Stimulated activated memory B cell treated with anti-CD40 and anti-IgM and Interleukin-4, amounts not matched to agents 10 μg/mL and 1 μg/mL and 100 μg/mL, for 72 hours (primary cell): ENCODE data around the gene BNIP3.
A peak's percentile ranks its signal among the peaks of the same experiment; 100 is the strongest.

Experiments used
- ATAC-seq: fragments of 150-1000 bp; cut with Tn5 transposase; 2 replicates; pipeline ENCODE4 v1.10.0; 2021
- H3K27ac Mint-ChIP-seq: one replicate; pipeline ENCODE4 v1.8.0; 2022; ENCODE audit warnings: mild to moderate bottlenecking, mixed read lengths
- H3K27me3 Mint-ChIP-seq: one replicate; pipeline ENCODE4 v1.8.0; 2022; ENCODE audit warnings: mixed read lengths
- H3K36me3 Mint-ChIP-seq: one replicate; pipeline ENCODE4 v1.8.0; 2022; ENCODE audit warnings: mixed read lengths
- H3K4me1 Mint-ChIP-seq: one replicate; pipeline ENCODE4 v1.8.0; 2022; ENCODE audit warnings: mixed read lengths
- H3K4me3 Mint-ChIP-seq: one replicate; pipeline ENCODE4 v1.8.0; 2022; ENCODE audit warnings: mild to moderate bottlenecking, moderate library complexity, mixed read lengths
- H3K9me3 Mint-ChIP-seq: one replicate; pipeline ENCODE4 v1.8.0; 2022; ENCODE audit warnings: mixed read lengths

BNIP3 gene

GRCh38 chr10:131937836-131938235, 43.9 kb downstream of the BNIP3 start:
- Mint-ChIP-seq H3K27ac (no peak overlapping the region), H3K4me1 (peaks cover 6% of the 10 kb centered on the region), H3K9me3 (no peaks in the 10 kb centered on the region), H3K27me3 (no peaks in the 10 kb centered on the region), H3K36me3 (peaks cover 48% of the 10 kb centered on the region), H3K4me3 (no peak overlapping the region)
- ATAC-seq = no peak

- ATAC-seq = no peak
- no peaks in the 10 kb centered on the region for H3K27me3 Mint-ChIP-seq
- H3K27ac Mint-ChIP-seq = no peak overlapping the region
- peaks cover 47% of the 10 kb centered on the region for H3K36me3 Mint-ChIP-seq
- peaks cover 6% of the 10 kb centered on the region for H3K4me1 Mint-ChIP-seq
- H3K9me3 Mint-ChIP-seq = no peaks in the 10 kb centered on the region
- H3K4me3 Mint-ChIP-seq = no peak overlapping the region
Observed at GRCh38 chr10:131936736-131937135, 45.0 kb downstream of the BNIP3 start.

GRCh38 chr10:131936294-131936693, 45.4 kb downstream of the BNIP3 start:
- no peak overlapping the region for H3K4me3 Mint-ChIP-seq
- no peaks in the 10 kb centered on the region for H3K9me3 Mint-ChIP-seq
- no peaks in the 10 kb centered on the region for H3K27me3 Mint-ChIP-seq
- H3K36me3 Mint-ChIP-seq = peaks cover 42% of the 10 kb centered on the region
- no peak for ATAC-seq
- peaks cover 10% of the 10 kb centered on the region for H3K4me1 Mint-ChIP-seq
- no peak overlapping the region for H3K27ac Mint-ChIP-seq

DNA sequence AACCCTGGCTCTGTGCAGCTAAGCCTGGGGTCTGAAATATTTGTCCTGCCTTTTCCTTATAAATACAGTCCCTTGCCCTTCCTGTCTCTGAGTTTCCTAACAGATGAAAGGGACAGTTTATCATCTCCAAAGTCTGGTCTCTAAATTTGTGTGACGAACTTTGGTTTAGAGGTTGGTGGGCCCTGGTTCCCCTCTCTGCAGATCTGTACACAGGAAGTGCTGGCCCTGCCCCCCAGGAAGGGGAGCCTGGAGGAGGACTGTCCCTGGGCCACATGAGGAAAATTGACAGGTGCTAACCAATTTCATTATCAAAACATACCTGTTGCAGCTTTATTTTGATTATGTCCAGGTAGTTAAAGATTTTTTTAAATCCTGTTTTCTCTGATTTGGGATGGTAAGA, 46.5 kb downstream of the BNIP3 start:
- H3K4me1 Mint-ChIP-seq = peaks cover 20% of the 10 kb centered on the region
- H3K27me3 Mint-ChIP-seq = no peaks in the 10 kb centered on the region
- ATAC-seq = no peak
- H3K27ac Mint-ChIP-seq = no peak overlapping the region
- peaks cover 40% of the 10 kb centered on the region for H3K36me3 Mint-ChIP-seq
- no peak overlapping the region for H3K4me3 Mint-ChIP-seq
- H3K9me3 Mint-ChIP-seq = no peaks in the 10 kb centered on the region

GRCh38 chr10:131934769-131935168, 47.0 kb downstream of the BNIP3 start:
- no peak for ATAC-seq
- Mint-ChIP-seq H3K27ac (no peak overlapping the region), H3K4me1 (peaks cover 24% of the 10 kb centered on the region), H3K4me3 (no peak overlapping the region), H3K9me3 (no peaks in the 10 kb centered on the region), H3K27me3 (no peaks in the 10 kb centered on the region), H3K36me3 (peaks cover 41% of the 10 kb centered on the region)

- H3K27ac Mint-ChIP-seq = no peak overlapping the region
- no peaks in the 10 kb centered on the region for H3K27me3 Mint-ChIP-seq
- ATAC-seq = no peak
- no peak overlapping the region for H3K4me3 Mint-ChIP-seq
- H3K4me1 Mint-ChIP-seq = peaks cover 35% of the 10 kb centered on the region
- H3K36me3 Mint-ChIP-seq = peaks cover 45% of the 10 kb centered on the region
- no peaks in the 10 kb centered on the region for H3K9me3 Mint-ChIP-seq
Observed at GRCh38 chr10:131933696-131934086, 48.0 kb downstream of the BNIP3 start.

GRCh38 chr10:131933016-131933695, 48.6 kb downstream of the BNIP3 start:
- H3K27me3 Mint-ChIP-seq = no peaks in the 10 kb centered on the region
- no peak for ATAC-seq
- peaks cover 40% of the 10 kb centered on the region for H3K36me3 Mint-ChIP-seq
- H3K9me3 Mint-ChIP-seq = no peaks in the 10 kb centered on the region
- H3K4me3 Mint-ChIP-seq = no peak overlapping the region
- no peak overlapping the region for H3K27ac Mint-ChIP-seq
- peaks cover 40% of the 10 kb centered on the region for H3K4me1 Mint-ChIP-seq

GRCh38 chr10:131931981-131932380, 49.7 kb downstream of the BNIP3 start:
- no peak overlapping the region for H3K27ac Mint-ChIP-seq
- no peak for ATAC-seq

GRCh38 chr10:131930586-131931330, 51.0 kb downstream of the BNIP3 start:
- Mint-ChIP-seq H3K4me3 (no peak overlapping the region), H3K4me1 (peaks cover 60% of the 10 kb centered on the region), H3K9me3 (no peaks in the 10 kb centered on the region), H3K27me3 (no peaks in the 10 kb centered on the region), H3K27ac (no peak overlapping the region), H3K36me3 (peaks cover 36% of the 10 kb centered on the region)
- no peak for ATAC-seq

More at GRCh38 chr10:131931981-131932380, 49.7 kb downstream of the BNIP3 start:
- H3K4me1 Mint-ChIP-seq = peaks cover 52% of the 10 kb centered on the region
- peaks cover 32% of the 10 kb centered on the region for H3K36me3 Mint-ChIP-seq
- no peaks in the 10 kb centered on the region for H3K9me3 Mint-ChIP-seq
- H3K4me3 Mint-ChIP-seq = no peak overlapping the region
- no peaks in the 10 kb centered on the region for H3K27me3 Mint-ChIP-seq

DNA sequence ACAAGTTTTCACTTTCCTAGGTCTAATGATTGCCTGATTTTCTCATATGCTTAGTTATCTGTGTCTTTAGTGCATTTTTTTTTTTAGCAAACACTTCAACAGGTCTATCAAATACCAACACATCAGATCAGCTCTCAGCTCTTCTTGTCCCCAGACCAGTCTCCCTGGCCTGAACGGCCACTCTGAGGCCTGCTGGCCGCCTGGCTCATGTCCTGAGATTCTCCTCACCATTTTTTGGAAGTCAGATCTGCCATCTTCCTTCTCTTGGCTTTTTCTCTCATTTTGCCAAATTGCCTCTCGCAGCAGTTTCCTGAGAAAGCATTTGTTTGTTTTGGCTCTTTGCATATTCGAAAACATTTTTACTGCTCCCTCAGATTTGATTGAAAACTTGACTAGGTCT, 51.6 kb downstream of the BNIP3 start:
- Mint-ChIP-seq H3K4me3 (peak overlapping the region; percentile 57), H3K27ac (peak overlapping the region; percentile 66), H3K9me3 (peaks cover under 1% of the 10 kb centered on the region), H3K27me3 (no peaks in the 10 kb centered on the region), H3K4me1 (peaks cover 66% of the 10 kb centered on the region), H3K36me3 (peaks cover 36% of the 10 kb centered on the region)
- no peak for ATAC-seq

DNA sequence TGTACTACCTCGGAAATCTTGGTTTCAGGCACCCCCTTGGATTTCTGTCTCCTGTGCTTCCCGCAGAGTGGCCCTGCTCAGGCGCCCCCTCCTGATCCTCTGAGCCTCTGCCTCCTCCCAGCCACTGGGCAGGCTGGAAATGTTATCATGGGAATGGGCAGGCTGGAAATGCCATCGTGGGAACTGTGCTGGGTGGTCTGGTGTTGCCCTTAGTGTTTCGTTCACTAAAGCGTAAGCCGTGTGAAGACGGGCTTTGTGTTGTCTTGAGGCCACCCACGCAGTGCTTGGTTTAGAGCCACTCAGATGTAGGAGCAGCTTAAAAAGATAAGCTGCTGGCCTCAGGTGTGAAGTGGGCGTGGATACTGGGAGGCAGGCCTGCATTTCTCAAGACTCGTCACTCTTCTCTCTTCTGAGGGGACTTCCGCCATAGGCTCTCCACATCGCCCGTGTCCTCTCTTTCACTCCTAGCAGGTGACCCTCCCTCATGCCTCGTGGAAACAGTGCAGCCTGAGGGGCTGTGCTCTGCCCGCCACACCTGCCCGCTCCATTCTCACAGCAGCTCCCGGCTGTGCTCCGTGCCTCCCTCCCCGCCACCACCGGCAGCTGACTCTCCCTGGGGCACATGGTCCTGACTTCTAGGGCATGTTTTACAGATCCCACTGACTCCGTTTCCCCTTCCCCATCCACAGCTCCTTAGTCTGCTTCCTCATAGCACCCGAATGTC, 52.4 kb downstream of the BNIP3 start:
- no peak for ATAC-seq
- peak overlapping the region; percentile 57 for H3K4me3 Mint-ChIP-seq

DNA sequence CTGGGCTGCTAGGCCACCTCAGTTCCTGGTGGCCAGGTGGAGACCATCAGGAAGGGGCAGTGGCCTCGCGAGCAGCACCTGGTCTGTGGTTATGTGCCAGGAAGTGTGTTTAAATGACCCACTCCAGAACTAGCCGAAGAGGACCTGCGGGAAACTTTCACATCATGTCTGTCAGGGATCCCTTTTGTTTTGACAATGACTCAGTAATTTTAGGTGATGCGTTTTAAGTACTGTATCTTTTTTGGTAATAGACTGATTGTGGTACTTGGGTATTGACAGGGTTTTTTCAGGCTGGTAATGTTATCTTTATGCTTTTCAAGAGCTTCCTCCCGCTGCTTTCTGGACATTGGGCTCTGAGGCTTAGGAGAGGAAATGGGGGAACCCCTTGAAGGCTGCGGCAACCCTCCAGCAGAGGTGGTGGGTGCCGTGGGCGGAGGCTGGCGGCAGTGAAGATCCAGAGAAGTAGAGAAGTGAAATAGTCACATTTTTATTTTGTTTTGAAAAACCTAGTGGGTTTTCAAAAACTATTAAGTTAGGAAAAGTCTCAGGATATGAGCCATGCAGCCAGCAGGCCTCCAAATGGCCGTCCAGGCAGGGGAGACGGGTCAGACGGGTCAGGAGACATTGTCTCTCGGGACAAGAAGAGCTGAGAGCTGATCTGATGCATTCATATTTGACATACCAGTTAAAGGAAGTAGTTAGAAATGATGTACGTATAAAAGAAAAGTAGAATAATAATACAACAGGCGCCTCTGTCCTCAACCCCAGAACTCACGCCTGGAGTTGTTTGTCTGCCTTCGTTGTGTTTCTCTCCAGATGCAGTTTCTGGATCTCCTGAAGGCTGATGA, 53.3 kb downstream of the BNIP3 start:
- no peaks in the 10 kb centered on the region for H3K27me3 Mint-ChIP-seq
- peak overlapping the region; percentile 24 for H3K4me3 Mint-ChIP-seq
- peaks cover 3% of the 10 kb centered on the region for H3K9me3 Mint-ChIP-seq
- H3K36me3 Mint-ChIP-seq = peaks cover 28% of the 10 kb centered on the region
- peaks cover 64% of the 10 kb centered on the region for H3K4me1 Mint-ChIP-seq
- ATAC-seq = peak; percentile 96
- peak overlapping the region; percentile 66 for H3K27ac Mint-ChIP-seq

More for the DNA sequence above, 52.4 kb downstream of the BNIP3 start:
- H3K4me1 Mint-ChIP-seq = peaks cover 64% of the 10 kb centered on the region
- peak overlapping the region; percentile 66 for H3K27ac Mint-ChIP-seq
- peaks cover 3% of the 10 kb centered on the region for H3K9me3 Mint-ChIP-seq
- H3K27me3 Mint-ChIP-seq = no peaks in the 10 kb centered on the region
- H3K36me3 Mint-ChIP-seq = peaks cover 30% of the 10 kb centered on the region

GRCh38 chr10:131926743-131927595, 54.8 kb downstream of the BNIP3 start:
- Mint-ChIP-seq H3K4me3 (peak overlapping the region; percentile 5), H3K27ac (peak overlapping the region; percentile 66), H3K4me1 (peaks cover 71% of the 10 kb centered on the region), H3K27me3 (no peaks in the 10 kb centered on the region), H3K36me3 (peaks cover 34% of the 10 kb centered on the region), H3K9me3 (peaks cover 7% of the 10 kb centered on the region)
- ATAC-seq = no peak

DNA sequence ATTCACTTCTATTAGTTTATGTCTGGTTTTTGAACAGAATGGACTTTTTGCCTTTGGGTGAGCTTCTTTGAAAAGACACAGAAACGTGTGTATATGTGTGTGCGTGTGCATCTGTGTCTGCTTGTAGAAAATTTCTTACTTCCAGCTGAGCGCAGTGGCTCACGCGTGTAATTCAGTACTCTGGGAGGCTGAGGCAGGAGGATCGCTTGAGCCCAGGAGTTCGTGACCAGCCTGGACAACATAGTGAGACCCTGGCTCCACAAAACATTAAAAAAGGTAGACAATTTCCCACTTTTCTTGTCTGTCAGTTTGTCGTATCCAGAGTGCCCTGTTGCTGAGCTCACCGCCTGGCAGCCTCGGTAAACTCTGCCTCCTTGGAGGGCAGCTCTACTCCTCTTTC, 55.5 kb downstream of the BNIP3 start:
- peaks cover 73% of the 10 kb centered on the region for H3K4me1 Mint-ChIP-seq
- ATAC-seq = no peak
- no peaks in the 10 kb centered on the region for H3K27me3 Mint-ChIP-seq
- H3K9me3 Mint-ChIP-seq = peaks cover 7% of the 10 kb centered on the region
- peak overlapping the region; percentile 66 for H3K27ac Mint-ChIP-seq
- H3K36me3 Mint-ChIP-seq = peaks cover 38% of the 10 kb centered on the region
- H3K4me3 Mint-ChIP-seq = no peak overlapping the region
